Hippocampal formation (tissue), 2 donors: ENCODE measurements around the gene TIMM44.

Source experiments
- DNase-seq, 2 donors: peaks; one replicate each; lab custom pipeline; 2025; lab: John Stamatoyannopoulos, UW

Gene TIMM44

GRCh38 chr19:7914099-7914498, 29.4 kb downstream of the TIMM44 start:
- DNase-seq = no peak

- no peak for DNase-seq
Measured at GRCh38 chr19:7913652-7914051, 29.8 kb downstream of the TIMM44 start.

GRCh38 chr19:7912697-7913564, 30.5 kb downstream of the TIMM44 start:
- DNase-seq = no peak

GRCh38 chr19:7912144-7912696, 31.2 kb downstream of the TIMM44 start:
- no peak for DNase-seq

GRCh38 chr19:7911508-7912143, 31.8 kb downstream of the TIMM44 start:
- DNase-seq = no peak

GRCh38 chr19:7910321-7911161, 32.9 kb downstream of the TIMM44 start:
- no peak for DNase-seq

- DNase-seq = no peak
Measured at GRCh38 chr19:7909471-7910067, 33.9 kb downstream of the TIMM44 start.

- no peak for DNase-seq
Measured at GRCh38 chr19:7908742-7909461, 34.6 kb downstream of the TIMM44 start.

GRCh38 chr19:7908078-7908699, 35.3 kb downstream of the TIMM44 start:
- no peak for DNase-seq

GRCh38 chr19:7907544-7907943, 35.9 kb downstream of the TIMM44 start:
- no peak for DNase-seq

- no peak for DNase-seq
Measured at GRCh38 chr19:7907122-7907521, 36.3 kb downstream of the TIMM44 start.

- DNase-seq = no peak
Measured at GRCh38 chr19:7905859-7906258, 37.6 kb downstream of the TIMM44 start.

GRCh38 chr19:7905268-7905667, 38.2 kb downstream of the TIMM44 start:
- no peak for DNase-seq

- DNase-seq = no peak
Measured at GRCh38 chr19:7904074-7905020, 39.1 kb downstream of the TIMM44 start.

GRCh38 chr19:7903244-7904073, 40.0 kb downstream of the TIMM44 start, which contains the start of gene MAP2K7:
Gene MAP2K7 (plus strand): TSS chr19:7903877. CDS start chr19:7903945, 68 bp downstream.
- peak; percentile 98 for DNase-seq

- DNase-seq = no peak
Measured at GRCh38 chr19:7902796-7903243, 40.6 kb downstream of the TIMM44 start.

GRCh38 chr19:7901337-7901736, 42.1 kb downstream of the TIMM44 start:
- no peak for DNase-seq

GRCh38 chr19:7900931-7901330, 42.5 kb downstream of the TIMM44 start:
- no peak for DNase-seq
